CD4-positive, alpha-beta T cell treated with Interleukin-17A for 4 hours (primary cell): ENCODE data around the gene ALDOB.

ENCODE experiments used
- DNase-seq: peaks from one replicate; pipeline ENCODE4 v3.0.0-alpha.2; 2020; ENCODE audit warnings: mixed read lengths

The ALDOB gene

DNA sequence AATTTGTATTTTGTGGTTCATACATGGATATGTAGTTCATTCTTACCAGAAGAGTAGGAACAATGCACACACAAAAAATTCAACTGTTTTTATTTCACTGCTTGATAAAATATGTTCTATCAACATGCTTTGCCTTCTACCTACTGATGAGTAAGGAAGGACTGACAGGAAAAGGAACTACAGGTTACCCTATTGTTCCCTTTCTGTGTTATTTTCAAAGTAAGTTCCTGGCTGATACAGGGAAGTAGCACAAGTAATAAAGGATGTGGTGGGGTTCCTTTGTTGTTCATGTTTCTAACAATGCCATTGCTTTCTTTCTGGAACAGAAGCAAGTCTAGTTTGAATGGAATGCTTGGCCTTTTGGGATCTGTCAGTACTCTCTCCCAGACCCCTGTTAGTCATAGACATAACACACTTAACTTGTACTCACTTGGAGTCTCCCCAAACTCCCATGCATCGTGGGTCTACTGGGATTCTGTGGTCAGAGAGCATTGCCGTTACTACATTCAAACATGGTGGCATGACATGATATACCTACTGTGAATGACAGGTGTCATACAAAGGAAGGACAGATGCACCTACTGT lies 20.2 kb upstream of the ALDOB start:
- DNase-seq, result no peak

DNA sequence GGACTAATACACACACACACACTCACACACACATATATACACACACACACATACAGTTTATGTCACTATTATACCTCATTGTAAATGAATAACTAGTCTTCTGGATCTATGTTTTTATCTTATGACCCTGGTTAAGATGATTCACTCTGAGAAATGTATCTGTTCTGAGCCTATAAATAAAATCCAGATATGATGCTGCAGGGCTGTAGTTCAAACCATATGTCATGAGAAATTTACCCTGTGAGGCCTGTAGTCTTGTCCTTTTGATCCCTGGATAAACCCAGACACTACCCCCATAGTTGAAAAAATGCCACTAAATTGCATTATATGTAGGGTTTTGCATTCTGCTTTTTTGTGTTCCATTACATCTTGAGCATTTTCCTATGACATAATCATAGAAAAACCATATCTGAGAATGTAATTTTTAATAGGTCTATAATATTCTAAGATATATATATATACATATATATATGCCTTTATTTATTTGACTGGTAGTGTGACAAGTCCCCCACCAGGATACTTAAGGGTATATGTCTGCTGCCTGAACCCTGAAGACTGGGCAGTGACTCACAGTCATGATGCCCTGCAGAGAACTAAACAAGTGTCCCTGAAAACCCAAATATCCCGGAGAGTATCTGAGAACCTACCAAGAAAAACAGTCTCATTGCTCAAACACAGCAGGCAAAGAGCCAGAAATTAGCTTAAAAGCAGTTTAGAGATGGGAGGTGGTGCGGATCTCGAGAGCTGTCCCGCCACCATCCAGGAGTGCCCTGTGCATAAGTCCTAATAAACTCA lies 18.4 kb upstream of the ALDOB start:
- no peak for DNase-seq

DNA sequence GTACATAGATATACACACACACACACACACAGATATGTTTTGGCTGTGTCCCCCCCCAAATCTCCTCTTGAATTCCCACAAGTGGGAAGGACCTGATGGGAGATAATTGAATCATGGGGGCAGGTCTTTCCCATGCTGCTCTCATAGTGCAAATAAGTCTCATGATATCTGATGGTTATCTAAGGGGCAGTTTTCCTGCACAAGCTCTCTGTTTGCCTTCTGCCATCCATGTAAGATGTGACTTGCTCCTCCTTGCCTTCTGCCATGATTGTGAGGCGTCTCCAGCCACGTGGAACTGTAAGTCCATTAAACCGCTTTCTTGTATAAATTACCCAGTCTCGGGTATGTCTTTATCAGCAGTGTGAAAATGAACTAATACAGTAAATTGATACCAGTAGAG lies 15.9 kb upstream of the ALDOB start:
- no peak for DNase-seq

DNA sequence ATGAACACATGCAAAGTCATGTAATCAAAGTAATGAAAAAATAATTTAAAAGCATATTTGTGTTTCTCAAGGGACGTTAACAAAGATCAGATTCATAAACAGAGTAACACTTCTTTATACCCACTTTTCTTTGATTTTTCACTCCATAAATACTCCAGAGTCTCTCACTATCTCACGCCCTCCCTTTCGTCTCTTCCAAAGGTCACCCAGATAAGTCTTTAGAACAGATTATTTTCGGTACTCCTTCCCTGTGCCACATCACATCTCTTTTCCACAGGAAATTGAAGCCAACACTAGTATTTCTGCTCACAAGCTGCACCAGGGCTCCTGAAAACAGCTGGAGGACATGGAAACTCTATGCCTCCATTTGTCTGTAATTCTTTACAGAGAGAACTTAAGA lies 15.4 kb upstream of the ALDOB start:
- no peak for DNase-seq

DNA sequence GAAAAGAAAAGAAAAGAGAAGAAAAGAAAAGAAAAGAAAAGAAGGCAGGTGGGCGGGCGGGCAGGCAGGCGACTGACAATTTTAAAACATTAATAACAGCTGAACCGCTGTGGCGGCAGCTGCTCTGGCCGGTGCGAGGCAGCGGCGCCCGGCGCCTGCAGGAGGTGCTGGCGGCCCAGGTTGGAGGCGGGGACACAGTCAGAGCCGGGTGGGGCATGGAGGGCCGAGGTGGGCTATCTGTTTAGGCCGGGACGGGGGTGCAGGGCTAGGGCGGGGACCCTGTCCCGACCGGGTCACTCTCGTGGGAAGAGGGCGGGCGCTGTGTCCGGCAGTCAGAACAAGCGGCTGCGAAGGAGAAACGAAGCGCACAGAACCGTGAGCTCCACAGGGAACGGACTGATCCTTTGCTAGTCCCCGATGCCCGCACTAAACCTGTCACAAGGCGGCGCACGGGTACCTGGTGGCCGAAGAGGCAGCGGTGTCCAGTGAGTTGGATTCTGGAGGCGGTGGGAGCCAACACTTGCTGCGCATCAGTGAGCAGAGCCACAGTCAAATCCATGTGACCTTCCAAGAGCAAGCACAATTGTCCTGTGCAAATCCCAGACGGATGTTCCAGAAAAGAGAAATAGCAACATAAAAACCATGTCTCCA lies 13.6 kb upstream of the ALDOB start:
- DNase-seq, result peak; percentile 41

DNA sequence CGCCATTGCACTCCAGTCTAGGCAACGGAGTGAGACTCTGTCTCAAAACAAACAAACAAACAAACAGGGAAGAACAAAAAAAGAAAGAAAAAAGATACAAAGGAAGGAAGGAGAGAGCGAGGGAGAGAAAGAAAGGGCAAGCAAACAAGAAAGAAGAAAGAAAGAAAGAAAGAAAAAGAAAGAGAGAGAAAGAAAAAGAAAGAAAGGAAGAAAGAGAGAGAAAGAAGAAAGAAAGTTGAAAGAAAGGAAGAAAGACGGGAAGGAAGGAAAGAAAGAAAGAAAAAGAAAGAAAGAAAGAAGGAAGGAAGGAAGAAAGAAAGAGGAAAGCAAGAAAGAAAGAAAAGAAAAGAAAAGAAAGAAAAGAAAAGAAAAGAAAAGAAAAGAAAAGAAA lies 13.1 kb upstream of the ALDOB start:
- DNase-seq, result no peak

DNA sequence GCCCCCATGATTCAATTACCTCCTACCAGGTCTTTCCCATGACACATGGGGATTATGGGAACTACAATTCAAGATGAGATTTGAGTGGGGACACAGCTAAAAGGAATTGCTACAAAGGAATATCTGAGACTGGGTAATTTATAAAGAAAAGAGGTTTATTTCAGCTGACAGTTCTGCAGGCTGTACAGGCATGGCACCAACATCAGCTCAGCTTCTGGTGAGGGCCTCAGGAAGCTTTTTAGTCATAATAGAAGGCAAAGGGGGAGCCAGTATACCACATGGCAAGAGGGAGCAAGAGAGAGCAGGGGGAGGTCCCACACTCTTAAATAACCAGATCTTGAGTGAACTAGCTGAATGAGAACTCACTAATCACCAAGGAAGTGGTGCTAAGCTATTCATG lies 11.2 kb upstream of the ALDOB start:
- DNase-seq, result no peak

DNA sequence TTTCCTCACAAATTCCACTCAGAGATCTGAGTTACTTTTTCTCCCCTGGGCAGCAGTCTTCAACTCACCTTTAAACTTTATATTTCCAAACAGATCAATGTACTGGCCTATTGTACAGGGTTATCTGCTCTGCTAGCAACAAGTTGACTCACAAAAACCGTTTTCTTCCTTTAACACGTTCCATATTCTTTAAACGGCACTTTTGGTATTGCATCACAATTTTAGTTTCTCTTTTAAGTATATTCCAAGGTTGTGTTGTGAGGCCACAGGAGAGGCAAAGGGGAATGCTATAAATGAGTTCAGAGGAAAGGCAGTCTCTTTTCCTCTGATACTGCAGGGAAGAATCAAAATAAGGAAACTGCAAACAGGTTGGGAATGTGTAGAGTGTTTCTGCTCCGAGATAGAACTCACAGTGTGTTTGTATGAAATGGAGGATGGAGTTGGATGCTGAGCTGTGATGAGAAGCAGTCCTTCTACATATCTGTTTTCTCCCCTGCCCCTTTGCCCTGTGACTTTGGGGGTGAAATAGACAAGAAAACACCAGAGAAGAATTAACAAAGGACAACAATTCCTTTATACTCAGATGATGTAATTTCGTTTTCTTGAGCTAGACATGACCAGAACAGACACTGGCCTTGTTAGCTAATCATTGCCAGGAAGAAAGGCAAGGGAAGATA lies 9.9 kb upstream of the ALDOB start:
- DNase-seq, result no peak

DNA sequence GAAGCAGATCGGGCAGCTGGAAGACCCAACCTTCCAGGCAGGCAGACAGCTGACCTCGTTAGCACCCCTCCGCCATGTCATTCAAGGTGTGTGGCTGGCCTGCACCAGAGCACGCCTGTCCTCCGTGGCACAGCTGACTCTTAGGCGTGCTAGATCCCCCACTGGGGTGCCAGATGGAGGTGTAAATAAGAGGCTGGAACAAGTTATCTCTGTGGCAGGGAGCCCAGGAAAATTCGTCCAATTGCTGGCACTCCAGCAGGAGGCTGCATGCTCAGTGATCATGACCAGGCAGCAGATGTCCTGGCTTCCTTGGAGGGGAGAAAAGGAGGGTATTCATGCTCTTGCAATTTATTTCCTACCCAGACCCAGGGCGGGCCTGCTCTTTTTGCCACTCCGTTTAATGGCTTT lies 7.8 kb upstream of the ALDOB start:
- no peak for DNase-seq

DNA sequence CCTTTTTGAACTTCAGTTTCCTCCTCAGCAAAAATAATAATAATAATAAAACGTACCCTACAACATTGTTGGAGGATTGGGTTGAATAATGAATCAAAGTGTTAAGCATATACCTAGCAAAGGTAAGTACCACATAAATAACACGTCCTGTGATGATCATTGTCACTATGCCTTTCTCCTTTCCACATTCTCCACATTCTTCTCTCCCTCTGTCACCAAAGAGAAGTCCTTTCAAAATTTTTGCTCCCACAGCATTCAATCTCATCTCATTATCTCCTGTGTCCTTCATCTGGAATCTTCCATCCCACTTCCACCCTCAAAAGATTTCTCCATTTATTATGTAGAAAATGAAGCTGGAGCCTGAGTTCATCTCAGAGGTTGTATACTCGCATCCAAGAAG lies 7.2 kb upstream of the ALDOB start:
- no peak for DNase-seq

DNA sequence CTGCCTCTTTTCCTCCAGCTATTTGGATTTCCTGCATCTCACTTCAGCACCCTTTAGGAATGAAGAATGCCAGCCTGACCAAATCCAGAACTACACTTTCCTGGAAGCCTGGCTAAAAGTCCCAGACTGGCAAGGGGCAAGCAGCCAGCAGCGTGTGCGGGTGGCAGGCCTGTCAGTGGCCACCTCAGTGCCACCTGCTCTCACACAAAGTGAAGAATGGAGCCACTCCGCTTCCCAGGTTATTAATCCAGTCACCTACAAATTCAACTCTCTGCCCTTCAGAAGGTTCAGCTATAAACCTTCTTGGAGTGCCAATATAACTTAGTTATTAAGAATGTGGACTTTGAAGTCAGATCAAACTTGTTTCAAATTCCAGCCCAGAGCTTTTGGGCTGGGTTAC lies 6.7 kb upstream of the ALDOB start:
- DNase-seq, result no peak

DNA sequence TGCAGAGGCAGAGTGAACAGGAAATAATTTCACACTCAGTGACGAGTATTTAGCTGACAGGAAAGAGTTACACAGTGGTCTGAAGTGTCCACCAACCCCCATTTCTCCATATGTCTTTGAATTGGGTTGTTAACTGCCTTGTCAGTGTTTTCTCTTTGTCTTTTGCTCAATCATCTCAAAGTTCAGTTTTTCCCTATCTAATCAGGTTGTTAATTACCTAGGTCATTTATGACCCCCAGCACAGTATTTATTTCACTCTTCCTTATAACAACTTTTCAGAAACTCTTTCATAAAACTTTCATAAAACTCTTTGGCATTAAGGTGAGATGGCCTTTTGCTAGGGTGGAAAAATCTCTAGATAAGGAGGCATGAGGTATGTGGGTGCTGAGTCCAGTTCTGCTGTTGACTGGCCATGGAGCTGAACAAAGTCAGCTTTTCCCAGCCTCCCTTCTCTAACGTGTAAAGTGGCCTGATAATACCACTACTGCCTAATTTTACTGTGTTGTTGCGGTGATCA lies 5.2 kb upstream of the ALDOB start:
- DNase-seq, result no peak

DNA sequence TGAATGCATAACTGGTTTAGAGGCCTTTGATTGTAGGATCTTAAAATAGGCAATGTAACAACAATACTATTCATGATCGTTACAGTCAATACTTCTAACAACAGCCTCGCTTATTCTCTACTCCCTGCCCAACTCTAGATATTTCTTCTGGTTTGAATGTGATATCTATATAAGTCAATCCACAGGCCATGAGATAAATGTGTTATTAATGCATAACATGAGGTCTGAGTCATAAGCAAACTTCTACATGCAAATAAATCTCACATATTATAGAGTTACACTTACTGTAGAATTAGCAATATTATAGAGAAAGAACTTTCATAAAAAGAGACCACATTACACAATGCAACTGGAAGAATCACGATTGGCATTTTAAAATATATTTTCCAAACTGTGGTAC lies 2.9 kb upstream of the ALDOB start:
- DNase-seq, result no peak

DNA sequence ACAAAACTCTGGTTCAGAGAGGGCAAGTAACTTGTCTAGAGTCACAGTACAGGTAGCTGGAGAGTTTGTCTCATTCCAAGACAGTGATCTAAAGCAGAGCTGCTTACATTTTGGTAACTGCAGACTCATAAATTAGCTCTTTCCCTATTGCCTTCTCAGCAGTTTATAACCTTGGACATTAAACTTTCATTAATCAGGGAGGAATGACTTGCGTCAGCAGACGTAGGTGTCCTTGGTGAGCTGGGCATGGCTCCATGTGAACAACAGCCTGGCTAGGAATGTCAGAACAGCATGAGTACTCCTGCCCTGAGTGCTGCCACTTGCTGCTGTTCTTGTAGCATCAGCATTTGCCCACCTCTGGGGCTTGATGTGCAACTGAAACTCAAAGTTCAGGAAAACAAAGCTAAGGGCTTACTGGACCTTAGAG lies 2.2 kb upstream of the ALDOB start:
- no peak for DNase-seq

DNA sequence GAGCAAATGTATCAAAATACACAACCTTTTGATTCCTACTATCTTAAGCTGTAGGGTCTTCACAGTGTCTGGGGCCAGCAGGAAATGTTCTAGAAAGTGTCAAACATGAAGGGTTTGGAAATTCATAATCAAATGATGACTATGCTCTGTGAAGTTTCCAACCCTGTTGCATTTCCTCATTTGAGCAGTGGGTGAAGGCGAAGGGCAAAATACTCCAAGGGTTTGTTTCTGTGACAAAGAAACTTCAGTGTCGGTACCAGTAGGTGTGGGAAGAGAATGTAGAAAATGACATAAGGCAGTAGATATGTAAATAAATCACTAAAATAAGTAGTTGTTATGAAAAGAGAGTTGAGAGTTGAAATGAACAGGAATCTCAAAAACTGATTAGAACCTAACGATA lies 576 bp downstream of the ALDOB start:
- DNase-seq, result no peak

DNA sequence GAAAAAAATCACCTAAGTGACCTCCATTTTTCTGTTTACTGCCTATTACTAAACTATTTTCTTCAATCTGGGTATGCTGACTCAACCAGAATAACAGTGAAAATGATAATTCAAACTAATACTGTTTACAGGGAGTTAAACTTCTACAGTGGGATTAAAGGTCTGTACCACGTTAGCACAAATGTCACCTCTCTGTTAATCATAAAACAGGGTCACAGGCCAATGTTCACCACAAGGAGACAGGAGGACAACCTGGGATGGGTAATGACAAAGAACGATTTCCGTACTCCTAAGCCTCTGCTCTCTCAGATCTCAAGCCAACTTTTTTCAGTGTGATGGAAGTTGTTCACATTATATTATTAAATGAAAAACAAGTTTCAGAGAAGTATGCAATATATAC lies 2.3 kb downstream of the ALDOB start:
- DNase-seq, result no peak

DNA sequence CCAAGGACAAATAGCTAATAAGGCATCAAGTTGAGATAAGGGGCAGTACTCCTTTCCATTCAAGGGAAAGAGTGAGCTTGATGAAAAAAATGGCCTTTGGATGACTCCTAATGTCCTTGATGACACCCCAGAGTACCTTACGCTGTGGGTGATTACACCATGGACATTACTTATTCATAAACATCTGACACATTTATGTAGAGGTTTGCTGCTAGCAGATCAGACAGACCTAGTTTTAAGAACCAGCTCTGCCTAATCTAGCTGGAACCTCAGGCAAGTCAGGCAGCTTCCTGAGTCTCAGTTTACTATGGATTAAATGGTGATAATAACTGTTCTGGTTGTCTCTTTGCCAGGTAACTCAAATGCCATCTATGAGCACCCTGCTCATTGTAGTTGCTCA lies 2.8 kb downstream of the ALDOB start:
- DNase-seq, result no peak

DNA sequence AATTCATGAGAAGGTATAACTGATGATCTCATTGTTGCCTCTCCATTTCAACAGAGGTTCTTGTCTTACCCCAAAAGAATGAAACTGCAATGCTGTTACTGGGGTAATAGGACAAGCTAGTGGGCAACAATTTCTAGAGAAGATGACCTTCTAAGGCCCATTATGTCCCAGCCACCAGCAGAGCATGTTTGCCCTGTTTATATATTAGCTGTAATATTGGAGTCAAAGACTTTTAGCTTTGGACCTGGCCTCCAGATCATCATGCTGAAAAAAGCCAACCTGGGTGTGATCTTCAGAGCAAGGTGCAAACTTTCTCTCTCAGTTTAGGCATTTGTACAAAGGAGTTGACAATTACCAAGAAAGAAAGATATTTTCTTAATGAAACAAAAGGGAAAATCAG lies 3.4 kb downstream of the ALDOB start:
- DNase-seq, result no peak

DNA sequence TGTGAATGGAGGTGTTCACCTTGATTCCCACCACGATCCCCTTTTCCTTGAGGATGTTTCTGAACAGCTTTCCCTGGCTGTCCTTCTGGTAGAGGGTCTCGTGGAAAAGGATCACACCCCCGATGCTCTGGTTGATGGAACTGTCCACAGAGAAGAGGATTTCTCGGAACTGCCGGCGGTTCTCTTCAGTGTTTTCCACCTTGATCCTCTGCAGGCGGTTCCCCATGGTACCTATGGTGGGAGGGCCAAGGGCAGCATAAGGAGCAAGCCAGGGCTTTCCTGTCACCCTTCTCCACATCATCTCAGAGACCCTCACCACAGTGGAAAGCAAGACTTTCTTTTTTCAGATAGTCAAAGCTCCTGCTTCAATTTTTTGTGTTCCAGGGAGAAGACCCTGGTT lies 5.8 kb downstream of the ALDOB start:
- DNase-seq, result no peak

DNA sequence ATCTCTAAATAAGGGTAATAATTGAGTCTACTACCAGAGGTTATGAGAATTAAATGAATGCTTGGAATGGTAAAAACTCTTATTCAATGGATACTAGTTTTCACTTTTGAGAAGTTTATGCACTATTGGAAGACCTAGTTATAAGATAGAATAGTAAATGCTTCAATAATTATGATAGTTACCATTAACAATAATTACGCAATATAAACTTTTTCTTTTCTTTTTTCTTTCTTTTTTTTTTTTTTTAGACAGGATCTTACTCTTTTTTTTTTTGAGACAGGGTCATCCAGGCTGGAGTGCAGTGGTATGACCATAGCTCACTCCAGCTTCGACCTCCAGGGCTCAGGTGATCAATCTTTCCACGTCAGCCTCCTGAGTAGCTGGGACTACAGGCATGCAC lies 6.7 kb downstream of the ALDOB start:
- no peak for DNase-seq

DNA sequence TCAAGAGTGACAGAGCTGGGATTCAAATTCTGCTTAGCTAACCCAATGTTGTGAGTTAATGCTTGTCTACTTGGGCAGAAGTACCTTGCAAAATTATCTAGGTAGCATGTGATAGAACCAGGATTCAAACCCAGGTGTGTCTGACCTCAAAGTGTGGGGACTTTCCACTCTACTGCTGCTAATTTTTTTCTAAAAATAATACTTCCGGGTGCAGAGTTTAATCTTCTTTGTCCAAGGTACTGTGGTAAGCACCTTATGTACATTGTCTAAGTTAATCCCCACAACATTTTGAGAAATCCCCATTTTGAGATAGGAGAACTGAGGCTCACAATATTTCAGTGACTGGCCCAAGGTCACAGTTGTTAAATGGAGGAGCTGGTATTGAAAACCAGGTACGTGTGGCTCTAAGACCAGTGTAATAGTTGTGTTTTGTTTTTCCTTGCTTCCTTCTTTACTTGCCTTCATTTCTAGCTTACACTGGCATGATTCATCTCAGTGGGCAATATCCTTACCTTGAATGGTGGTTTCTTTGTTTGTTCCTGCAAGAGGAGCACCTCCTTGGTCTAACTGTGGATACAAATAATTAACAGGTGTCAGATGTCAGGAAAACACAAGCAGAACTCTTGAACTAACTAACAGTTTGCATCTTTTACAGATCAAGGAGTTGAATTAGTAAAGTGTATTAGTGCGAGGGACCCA lies 7.5 kb downstream of the ALDOB start:
- no peak for DNase-seq

DNA sequence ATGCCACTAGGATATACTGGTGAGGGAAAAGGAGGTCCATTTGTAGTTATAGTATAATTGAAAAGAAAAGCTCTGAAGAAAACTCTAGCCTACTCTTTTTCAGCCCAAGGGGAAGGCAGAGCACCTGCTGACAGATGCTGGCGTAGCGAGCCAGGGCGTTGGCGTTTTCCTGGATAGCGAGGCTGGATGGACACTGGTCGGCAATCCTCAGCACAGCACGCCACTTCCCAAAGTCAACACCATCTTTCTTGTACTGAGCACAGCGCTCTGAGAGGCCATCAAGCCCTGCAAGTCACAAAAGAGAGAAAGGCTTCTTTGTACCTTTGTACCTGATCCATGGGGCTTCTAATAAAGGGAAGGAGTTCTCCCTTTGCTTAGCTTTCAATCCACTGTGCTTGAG lies 8.2 kb downstream of the ALDOB start:
- no peak for DNase-seq

DNA sequence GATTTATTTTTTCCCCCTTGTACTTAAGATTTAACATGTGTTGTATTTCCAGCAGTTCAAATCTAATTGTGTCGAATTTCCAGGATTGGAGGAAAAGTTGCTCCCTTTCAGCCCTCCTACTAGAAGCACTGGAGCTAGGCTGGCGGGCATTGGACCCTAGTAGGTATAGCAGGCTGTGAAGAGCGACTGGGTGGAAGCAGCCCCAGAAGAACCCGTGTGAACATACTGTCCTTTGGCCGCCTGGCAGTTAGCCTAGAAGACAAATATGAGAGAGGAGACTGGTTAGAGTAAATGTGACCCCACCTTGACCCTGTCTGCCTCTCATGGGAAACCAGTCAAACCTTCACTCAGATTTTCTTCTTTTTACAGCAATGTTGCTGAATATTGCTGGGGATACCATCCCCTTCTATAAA lies 13.9 kb downstream of the ALDOB start:
- no peak for DNase-seq
